GM23338 (cell line): ENCODE results near the gene DNAJC19. TPM values are rescaled to one million over a fixed set of nuclear protein-coding genes. Genes with fewer than 3 reads are reported as not detected.

Experiments used
- CREB1 ChIP-seq: fragments of 250-450 bp; sonication (Bioruptor Pico); IDR thresholded peaks from 2 replicates; pipeline ENCODE4 v1.5.0; 2020; ENCODE audit warnings: low read depth, mild to moderate bottlenecking, moderate library complexity
- CTCF ChIP-seq, 2 experiments: fragments of 200-600 bp in 1 of 2; sonication (generic) in 1 of 2; conservative IDR thresholded peaks; 2 replicates each; pipeline versions ENCODE4 v1.5.1 to v1.6.1; 2016 to 2017; ENCODE audit warnings: antibody characterized with exemption in 2 of 2, low read depth in 2 of 2, mild to moderate bottlenecking in 2 of 2, moderate library complexity in 1 of 2
- ETS1 ChIP-seq: IDR thresholded peaks from 2 replicates; pipeline ENCODE4 v1.6.1; 2016; ENCODE audit warnings: antibody characterized with exemption
- EZH2 ChIP-seq: fragments of 200-600 bp; sonication (generic); IDR thresholded peaks from one replicate; pipeline ENCODE4 v1.8.0; 2017; ENCODE audit warnings: antibody characterized with exemption, mild to moderate bottlenecking, low read depth; ENCODE audit not compliant: unreplicated experiment
- JUNB ChIP-seq: IDR thresholded peaks from one replicate; pipeline ENCODE4 v1.6.1; 2016; ENCODE audit warnings: antibody characterized with exemption; ENCODE audit not compliant: unreplicated experiment
- POLR2AphosphoS5 ChIP-seq: IDR thresholded peaks from 2 replicates; pipeline ENCODE4 v1.6.1; 2016; ENCODE audit warnings: antibody characterized with exemption, low read depth
- REST ChIP-seq: IDR thresholded peaks from one replicate; pipeline ENCODE4 v1.6.1; 2018; ENCODE audit warnings: antibody characterized with exemption; ENCODE audit not compliant: unreplicated experiment
- ZNF462 ChIP-seq: fragments of 250-450 bp; sonication (Bioruptor Pico); IDR thresholded peaks from 2 replicates; pipeline ENCODE4 v1.5.0; 2020; ENCODE audit warnings: mild to moderate bottlenecking, moderate library complexity
- polyA plus RNA-seq: library from polyadenylated mRNA; unstranded; fragments of >200 nt; fragmentation: Nextera tagmentation; extraction: Ambion mirVana; gene quantifications from 2 replicates; pipeline ENCODE4 v1.2.1, GENCODE V29; 2016
- total RNA-seq: library from RNA; depleted of rRNA; stranded (reverse); fragments of >200 nt; shearing (Covaris generic); gene quantifications from 2 replicates; pipeline ENCODE4 v1.2.3, GENCODE V29; 2014

DNAJC19 gene
- total and polyA plus RNA-seq, 2 experiments from 2014 or later: 33.4 to 312 TPM

- TF ChIP-seq ZNF462 (CRISPR knock-in tag) (no peak), REST (no peak), POLR2AphosphoS5 (no peak; the same call in 1 of the 2 replicates), ETS1 (no peak), EZH2 (no peak), CREB1 (no peak), JUNB (no peak), CTCF (conservative IDR thresholded peaks at IDR 0.05; ENCODE audit: low read depth in 2 of 2) (no peak)
Observed at GRCh38 chr3:180979961-180980360, 9.6 kb downstream of the DNAJC19 start (continued).
